ENCODE measurements around the gene DKK3.

- TF ChIP-seq, protein P1, sequence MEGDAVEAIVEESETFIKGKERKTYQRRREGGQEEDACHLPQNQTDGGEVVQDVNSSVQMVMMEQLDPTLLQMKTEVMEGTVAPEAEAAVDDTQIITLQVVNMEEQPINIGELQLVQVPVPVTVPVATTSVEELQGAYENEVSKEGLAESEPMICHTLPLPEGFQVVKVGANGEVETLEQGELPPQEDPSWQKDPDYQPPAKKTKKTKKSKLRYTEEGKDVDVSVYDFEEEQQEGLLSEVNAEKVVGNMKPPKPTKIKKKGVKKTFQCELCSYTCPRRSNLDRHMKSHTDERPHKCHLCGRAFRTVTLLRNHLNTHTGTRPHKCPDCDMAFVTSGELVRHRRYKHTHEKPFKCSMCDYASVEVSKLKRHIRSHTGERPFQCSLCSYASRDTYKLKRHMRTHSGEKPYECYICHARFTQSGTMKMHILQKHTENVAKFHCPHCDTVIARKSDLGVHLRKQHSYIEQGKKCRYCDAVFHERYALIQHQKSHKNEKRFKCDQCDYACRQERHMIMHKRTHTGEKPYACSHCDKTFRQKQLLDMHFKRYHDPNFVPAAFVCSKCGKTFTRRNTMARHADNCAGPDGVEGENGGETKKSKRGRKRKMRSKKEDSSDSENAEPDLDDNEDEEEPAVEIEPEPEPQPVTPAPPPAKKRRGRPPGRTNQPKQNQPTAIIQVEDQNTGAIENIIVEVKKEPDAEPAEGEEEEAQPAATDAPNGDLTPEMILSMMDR (IDR thresholded peaks at IDR 0.05): no peak
- TF ChIP-seq POLR2A (IDR thresholded peaks at IDR 0.05): no peak
Measured at GRCh38 chr11:12032968-12033367, 24.5 kb upstream of the DKK3 start.

All from right lobe of liver (tissue), 4 donors.